Measurements from ENCODE around the gene DDX53.

Gene DDX53

DNA sequence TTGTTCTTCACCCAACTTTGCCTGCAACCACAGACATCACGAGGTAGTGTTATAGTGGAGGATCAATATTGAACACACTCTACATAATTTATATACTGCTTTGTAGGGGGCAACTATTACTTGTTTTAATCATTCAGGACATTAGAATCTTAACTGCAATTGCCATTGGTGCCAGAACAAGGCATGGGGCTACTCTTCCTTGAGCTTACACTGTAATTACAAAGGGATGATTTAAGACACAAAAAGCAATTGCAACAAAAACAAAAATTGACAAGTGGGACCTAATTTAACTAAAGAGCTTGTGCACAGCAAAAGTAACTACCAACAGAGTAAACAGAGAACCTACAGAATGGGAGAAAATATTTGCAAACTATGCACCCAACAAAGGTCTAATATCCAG is 24.0 kb upstream of the DDX53 start:
- no peaks in the 10 kb centered on the region for H4K20me1 ChIP-seq (ENCODE audit: control insufficient read depth, insufficient read depth, low read depth, low read length)
- H3K27ac ChIP-seq (ENCODE audit: low read depth, low read length): no peak overlapping the region
- no peak overlapping the region for H3K4me3 ChIP-seq (ENCODE audit: low read length)
- H3K4me1 ChIP-seq (ENCODE audit: control insufficient read depth, low read length): no peaks in the 10 kb centered on the region
- no peaks in the 10 kb centered on the region for H3K9me2 ChIP-seq (replicated peaks; ENCODE audit: control insufficient read depth, low read length)
- no peaks in the 10 kb centered on the region for H3F3A ChIP-seq (ENCODE audit: control insufficient read depth, insufficient read depth)
- no peaks in the 10 kb centered on the region for H3K9me3 ChIP-seq (ENCODE audit: control insufficient read depth, insufficient read depth, low read length)
- no peaks in the 10 kb centered on the region for H3K27me3 ChIP-seq (ENCODE audit: control insufficient read depth, low read length)
- no peaks in the 10 kb centered on the region for H3K36me3 ChIP-seq (ENCODE audit: control insufficient read depth, low read length)
- no peak for TF ChIP-seq CTCF (IDR thresholded peaks at IDR 0.05; ENCODE audit: low read depth, low read length, poor library complexity, severe bottlenecking)
- TF ChIP-seq EZH2phosphoT487 (IDR thresholded peaks at IDR 0.05; ENCODE audit: borderline replicate concordance, low read length): no peak
- H3K79me2 ChIP-seq (ENCODE audit: control insufficient read depth, low read length): no peaks in the 10 kb centered on the region
- no peak overlapping the region for H3K4me2 ChIP-seq (ENCODE audit: low read length)

DNA sequence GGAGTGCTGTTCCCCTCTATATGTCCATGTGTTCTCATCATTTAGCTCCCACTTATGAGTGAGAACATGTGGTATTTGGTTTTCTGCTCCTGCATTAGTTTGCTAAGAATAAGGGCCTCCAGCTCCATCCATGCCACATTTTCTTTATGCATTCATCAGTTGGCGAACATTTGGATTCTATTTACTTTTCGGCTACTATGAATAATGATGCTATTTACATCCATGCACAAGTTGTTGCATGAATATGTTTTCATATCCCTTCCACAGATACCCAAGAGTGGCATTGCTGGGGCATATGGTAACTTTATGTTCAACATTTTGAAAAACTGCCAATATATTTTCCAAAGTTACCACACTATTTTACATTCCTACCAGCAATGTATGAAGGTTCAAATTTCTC is 13.8 kb upstream of the DDX53 start:
- Histone ChIP-seq H3K27me3 (ENCODE audit: control insufficient read depth, low read length) (no peaks in the 10 kb centered on the region), H3K36me3 (ENCODE audit: control insufficient read depth, low read length) (no peaks in the 10 kb centered on the region), H3K27ac (ENCODE audit: low read depth, low read length) (no peak overlapping the region), H4K20me1 (ENCODE audit: control insufficient read depth, insufficient read depth, low read depth, low read length) (no peaks in the 10 kb centered on the region), H3K9me2 (replicated peaks; ENCODE audit: control insufficient read depth, low read length) (no peaks in the 10 kb centered on the region), H3K4me2 (ENCODE audit: low read length) (no peak overlapping the region), H3F3A (ENCODE audit: control insufficient read depth, insufficient read depth) (no peaks in the 10 kb centered on the region), H3K4me3 (ENCODE audit: low read length) (no peak overlapping the region), H3K4me1 (ENCODE audit: control insufficient read depth, low read length) (no peaks in the 10 kb centered on the region), H3K79me2 (ENCODE audit: control insufficient read depth, low read length) (no peaks in the 10 kb centered on the region), H3K9me3 (ENCODE audit: control insufficient read depth, insufficient read depth, low read length) (no peaks in the 10 kb centered on the region)
- TF ChIP-seq CTCF (IDR thresholded peaks at IDR 0.05; ENCODE audit: low read depth, low read length, poor library complexity, severe bottlenecking) (no peak), EZH2phosphoT487 (IDR thresholded peaks at IDR 0.05; ENCODE audit: borderline replicate concordance, low read length) (no peak)

DNA sequence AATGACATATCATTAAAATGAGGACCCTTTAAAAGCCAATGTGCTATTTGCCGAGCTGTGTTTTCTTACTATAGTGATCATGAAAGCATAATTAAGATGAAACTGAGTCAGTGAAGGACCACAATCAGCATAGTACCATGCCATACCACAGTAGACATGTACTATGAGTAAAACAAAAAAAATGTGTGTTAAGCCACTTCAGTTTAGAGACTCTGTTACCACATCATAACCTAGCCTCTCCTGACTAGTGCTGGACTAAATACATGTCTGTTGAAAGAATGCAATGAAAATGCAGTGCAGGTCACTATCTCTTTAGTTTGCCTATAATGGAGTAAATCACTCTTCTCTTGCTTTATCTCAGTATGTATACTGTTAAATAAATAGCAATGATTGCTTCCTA is 12.3 kb upstream of the DDX53 start:
- Histone ChIP-seq H3F3A (ENCODE audit: control insufficient read depth, insufficient read depth) (no peaks in the 10 kb centered on the region), H3K4me1 (ENCODE audit: control insufficient read depth, low read length) (no peaks in the 10 kb centered on the region), H3K36me3 (ENCODE audit: control insufficient read depth, low read length) (no peaks in the 10 kb centered on the region), H3K27me3 (ENCODE audit: control insufficient read depth, low read length) (no peaks in the 10 kb centered on the region), H3K4me2 (ENCODE audit: low read length) (no peak overlapping the region), H3K9me3 (ENCODE audit: control insufficient read depth, insufficient read depth, low read length) (no peaks in the 10 kb centered on the region), H3K27ac (ENCODE audit: low read depth, low read length) (no peak overlapping the region), H3K9me2 (replicated peaks; ENCODE audit: control insufficient read depth, low read length) (no peaks in the 10 kb centered on the region), H4K20me1 (ENCODE audit: control insufficient read depth, insufficient read depth, low read depth, low read length) (no peaks in the 10 kb centered on the region), H3K79me2 (ENCODE audit: control insufficient read depth, low read length) (no peaks in the 10 kb centered on the region), H3K4me3 (ENCODE audit: low read length) (no peak overlapping the region)
- TF ChIP-seq CTCF (IDR thresholded peaks at IDR 0.05; ENCODE audit: low read depth, low read length, poor library complexity, severe bottlenecking) (no peak), EZH2phosphoT487 (IDR thresholded peaks at IDR 0.05; ENCODE audit: borderline replicate concordance, low read length) (no peak)

GRCh38 chrX:23003116-23003515 is 3.4 kb downstream of the DDX53 start:
- Histone ChIP-seq H3F3A (ENCODE audit: control insufficient read depth, insufficient read depth) (no peaks in the 10 kb centered on the region), H3K9me2 (replicated peaks; ENCODE audit: control insufficient read depth, low read length) (no peaks in the 10 kb centered on the region), H4K20me1 (ENCODE audit: control insufficient read depth, insufficient read depth, low read depth, low read length) (no peaks in the 10 kb centered on the region), H3K27ac (ENCODE audit: low read depth, low read length) (no peak overlapping the region), H3K4me1 (ENCODE audit: control insufficient read depth, low read length) (no peaks in the 10 kb centered on the region), H3K4me3 (ENCODE audit: low read length) (no peak overlapping the region), H3K27me3 (ENCODE audit: control insufficient read depth, low read length) (no peaks in the 10 kb centered on the region), H3K79me2 (ENCODE audit: control insufficient read depth, low read length) (no peaks in the 10 kb centered on the region), H3K9me3 (ENCODE audit: control insufficient read depth, insufficient read depth, low read length) (no peaks in the 10 kb centered on the region), H3K36me3 (ENCODE audit: control insufficient read depth, low read length) (no peaks in the 10 kb centered on the region), H3K4me2 (ENCODE audit: low read length) (no peak overlapping the region)
- TF ChIP-seq EZH2phosphoT487 (IDR thresholded peaks at IDR 0.05; ENCODE audit: borderline replicate concordance, low read length): no peak
- TF ChIP-seq CTCF (IDR thresholded peaks at IDR 0.05; ENCODE audit: low read depth, low read length, poor library complexity, severe bottlenecking): no peak
